Measurements from ENCODE around the gene KRT17. TPM values are rescaled to one million over a fixed set of nuclear protein-coding genes. Genes with fewer than 3 reads are reported as not detected.

KRT17 gene
- total RNA-seq, 4 donors from 2014 or later, result not detected

DNA sequence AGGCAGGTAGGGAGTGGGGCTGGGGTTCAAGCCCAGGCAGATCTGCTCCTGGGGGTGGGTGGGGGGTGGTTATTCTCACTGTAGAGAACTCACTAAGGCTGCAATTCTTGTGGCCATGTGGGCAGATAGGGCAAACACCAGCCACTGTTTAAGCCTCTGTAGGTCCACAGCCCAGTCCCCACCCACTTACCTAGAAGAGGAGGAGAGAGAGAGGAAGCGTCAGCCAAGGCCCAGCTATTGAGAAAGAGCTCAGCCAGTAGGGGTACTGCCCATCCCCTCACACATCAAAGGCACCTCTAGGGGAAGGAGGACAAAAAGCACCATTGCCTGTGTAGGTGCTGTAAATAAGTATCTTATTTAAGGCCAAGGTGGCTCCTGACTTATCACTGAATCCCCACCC is 24.7 kb downstream of the KRT17 start:
- TF ChIP-seq, protein P1, sequence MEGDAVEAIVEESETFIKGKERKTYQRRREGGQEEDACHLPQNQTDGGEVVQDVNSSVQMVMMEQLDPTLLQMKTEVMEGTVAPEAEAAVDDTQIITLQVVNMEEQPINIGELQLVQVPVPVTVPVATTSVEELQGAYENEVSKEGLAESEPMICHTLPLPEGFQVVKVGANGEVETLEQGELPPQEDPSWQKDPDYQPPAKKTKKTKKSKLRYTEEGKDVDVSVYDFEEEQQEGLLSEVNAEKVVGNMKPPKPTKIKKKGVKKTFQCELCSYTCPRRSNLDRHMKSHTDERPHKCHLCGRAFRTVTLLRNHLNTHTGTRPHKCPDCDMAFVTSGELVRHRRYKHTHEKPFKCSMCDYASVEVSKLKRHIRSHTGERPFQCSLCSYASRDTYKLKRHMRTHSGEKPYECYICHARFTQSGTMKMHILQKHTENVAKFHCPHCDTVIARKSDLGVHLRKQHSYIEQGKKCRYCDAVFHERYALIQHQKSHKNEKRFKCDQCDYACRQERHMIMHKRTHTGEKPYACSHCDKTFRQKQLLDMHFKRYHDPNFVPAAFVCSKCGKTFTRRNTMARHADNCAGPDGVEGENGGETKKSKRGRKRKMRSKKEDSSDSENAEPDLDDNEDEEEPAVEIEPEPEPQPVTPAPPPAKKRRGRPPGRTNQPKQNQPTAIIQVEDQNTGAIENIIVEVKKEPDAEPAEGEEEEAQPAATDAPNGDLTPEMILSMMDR (IDR thresholded peaks at IDR 0.05; ENCODE audit: low read depth), result no peak

DNA sequence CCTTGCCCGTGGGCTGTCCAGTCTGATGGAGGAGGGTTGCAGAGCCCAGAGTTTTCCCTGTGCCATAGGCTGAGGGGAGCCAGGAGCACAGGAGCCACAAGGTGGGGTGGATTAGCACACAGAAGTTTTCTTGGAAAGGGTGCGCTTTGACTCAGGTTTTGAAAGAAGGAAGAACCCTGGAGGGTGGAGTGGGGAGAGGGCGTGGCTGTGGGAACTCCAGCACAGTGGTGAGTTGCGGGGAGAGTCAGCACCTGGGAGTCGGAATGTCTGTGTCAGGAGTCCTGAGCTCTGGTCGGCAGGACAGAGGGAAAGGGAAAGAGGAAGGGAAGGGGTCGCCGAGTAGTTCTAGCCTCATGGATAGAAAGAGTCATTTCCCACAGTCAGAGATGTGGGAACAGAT is 28.8 kb downstream of the KRT17 start:
- TF ChIP-seq, protein P1 (IDR thresholded peaks at IDR 0.05; ENCODE audit: low read depth), result no peak

DNA sequence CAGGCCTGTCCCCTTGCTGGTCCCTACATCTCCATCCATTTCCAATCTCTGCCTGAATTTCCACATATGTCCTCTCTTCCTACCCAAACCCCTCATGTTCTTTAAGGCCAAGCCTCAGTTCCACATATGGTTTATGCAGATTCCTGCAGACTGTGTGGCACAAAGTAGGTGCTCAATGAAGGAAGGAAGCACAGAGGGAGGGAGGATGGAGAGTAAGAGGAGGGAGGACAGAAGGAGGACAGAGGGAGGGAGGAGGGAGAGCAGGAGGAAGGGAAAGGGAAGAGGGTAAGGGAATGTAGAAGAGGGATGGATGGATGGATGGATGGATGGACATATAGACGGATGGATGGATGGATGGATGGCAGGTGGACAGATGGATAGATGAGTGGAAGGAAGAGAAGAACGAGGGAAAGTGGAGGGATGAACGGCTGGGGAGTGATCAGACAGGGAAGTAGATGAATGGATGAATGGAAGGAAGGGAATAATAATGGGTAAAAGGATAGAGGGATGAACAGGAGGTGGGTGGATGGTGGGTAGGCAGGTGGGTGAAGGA is 29.9 kb downstream of the KRT17 start:
- TF ChIP-seq, protein P1 (IDR thresholded peaks at IDR 0.05; ENCODE audit: low read depth), result no peak

DNA sequence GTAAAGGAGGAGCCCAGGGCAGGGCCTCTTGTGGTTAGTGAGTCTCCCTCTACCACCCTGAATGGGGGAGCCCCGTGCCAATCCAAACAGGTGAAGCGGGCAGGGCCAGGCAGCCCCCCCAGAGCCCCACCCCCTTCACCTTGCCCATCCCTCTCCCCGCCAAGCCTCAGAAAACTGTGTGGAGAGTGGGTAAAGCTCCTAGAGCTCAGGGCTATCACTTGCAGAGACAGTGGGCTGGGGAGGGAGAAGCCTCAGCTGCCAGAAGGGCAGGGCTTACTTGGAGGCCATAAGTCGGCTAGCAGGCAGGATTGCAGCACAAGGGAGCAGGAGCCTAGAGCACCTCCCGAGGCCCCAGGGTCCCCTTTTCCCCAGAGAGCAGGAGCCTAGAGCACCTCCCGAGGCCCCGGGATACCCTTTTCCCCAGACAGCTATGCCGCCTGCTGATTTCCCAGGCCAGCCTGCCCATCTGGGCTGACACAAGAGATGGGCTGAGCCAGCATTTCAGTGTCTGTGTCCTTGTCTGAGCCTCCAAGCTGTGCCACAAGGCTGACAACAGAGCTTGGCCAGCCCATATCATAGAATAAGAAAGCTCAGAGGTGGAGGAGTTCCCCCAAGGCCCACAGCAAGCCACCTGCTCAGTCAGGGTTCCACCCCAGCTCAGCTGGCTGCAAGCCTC is 30.9 kb downstream of the KRT17 start:
- TF ChIP-seq, protein P1 (IDR thresholded peaks at IDR 0.05; ENCODE audit: low read depth), result no peak

DNA sequence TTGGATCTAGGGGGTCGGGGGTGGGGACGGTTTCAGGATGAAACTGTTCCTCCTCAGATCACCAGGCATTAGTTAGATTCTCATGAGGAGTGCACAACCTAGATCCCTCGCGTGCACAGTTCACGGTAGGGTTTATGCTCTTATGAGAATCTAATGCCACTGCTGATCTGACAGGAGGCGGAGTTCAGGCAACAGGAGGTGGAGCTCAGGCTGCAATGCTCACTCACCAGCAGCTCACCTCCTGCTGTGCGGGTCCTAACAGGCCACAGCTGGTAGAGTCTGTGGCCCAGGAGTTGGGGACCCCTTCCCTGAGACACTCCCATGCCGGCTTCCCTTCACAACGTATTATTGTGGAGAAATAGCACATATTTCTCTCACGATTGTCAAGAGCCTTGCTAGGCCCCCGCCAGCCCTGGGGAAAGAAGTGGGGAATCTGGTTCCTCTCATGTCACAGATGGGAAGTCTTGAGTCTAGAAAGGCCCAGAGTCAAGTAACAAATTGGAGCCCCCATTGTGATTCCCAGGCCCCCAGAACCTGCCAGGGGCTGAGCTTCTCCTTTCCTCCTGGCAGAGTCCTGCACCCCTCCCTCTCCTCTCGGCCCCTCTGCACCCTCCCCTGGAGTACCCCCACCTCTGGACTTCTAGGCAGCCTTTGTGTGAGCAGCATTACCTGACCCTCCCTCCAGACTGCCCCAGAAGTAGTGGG is 31.6 kb downstream of the KRT17 start:
- TF ChIP-seq, protein P1 (IDR thresholded peaks at IDR 0.05; ENCODE audit: low read depth), result no peak

DNA sequence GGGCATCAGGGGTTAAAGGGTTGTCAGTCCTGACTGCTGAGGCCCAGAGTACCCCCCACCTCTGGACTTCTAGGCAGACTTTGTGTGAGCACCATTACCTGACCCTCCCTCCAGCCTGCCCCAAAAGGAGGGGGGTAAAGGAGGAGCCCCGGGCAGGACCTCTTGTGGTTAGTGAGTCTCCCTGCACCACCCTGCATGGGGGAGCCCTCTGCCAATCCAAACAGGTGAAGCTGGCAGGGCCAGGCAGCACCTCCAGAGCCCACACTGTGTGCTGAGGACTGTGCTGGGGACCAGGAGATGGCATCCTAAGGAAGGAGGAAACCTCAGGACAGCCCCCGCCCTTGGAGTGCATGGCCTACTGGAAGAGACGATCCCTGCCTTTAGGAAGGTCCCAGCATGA is 35.1 kb downstream of the KRT17 start:
- TF ChIP-seq, protein P1 (IDR thresholded peaks at IDR 0.05; ENCODE audit: low read depth), result no peak

DNA sequence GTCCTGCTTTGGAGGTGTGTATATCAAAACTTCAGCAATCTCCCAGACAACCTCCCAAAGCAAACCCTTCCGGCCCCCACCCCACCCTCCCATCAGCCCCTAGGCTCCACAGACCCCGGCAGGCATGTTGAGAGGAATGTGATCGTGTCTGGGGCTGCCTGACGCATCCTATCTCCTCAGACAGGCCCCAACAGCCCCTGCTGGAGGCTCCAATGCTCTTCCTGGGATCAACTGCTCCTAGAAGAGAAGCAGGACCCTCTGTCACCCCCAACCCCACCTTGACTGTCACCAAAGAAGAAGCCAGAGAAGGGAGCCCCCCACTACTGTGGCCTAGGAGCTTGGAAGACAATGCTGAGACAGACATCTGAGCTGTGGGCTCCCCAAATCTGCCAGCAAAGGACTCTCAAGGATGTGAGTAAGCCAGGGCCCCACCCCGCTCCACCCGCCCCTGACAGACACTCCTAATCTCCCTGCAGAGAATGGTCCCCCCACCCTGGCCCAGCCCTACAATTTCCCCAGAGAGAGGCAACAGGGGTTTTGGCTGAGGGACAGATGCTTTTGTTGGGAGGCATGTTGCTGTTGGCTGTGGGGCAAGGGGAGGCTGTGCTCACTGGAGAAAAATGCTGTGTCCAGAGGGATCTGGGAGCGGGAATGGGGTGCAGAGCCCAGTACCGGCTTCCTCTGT is 36.1 kb downstream of the KRT17 start:
- TF ChIP-seq, protein P1 (IDR thresholded peaks at IDR 0.05; ENCODE audit: low read depth), result no peak
